TTC549 (cell line): ENCODE results near the gene TJP3.

Source experiments
- FAIRE-seq: peaks from 2 replicates; lab custom pipeline; 2012; peaks lifted over from hg19 to GRCh38; lab: Jason Lieb, UNC

TJP3 gene

GRCh38 chr19:3719868-3720267 lies 11.7 kb downstream of the TJP3 start:
- FAIRE-seq: no peak

GRCh38 chr19:3720349-3720917 lies 12.2 kb downstream of the TJP3 start:
- FAIRE-seq: no peak

GRCh38 chr19:3721131-3721886 lies 13.1 kb downstream of the TJP3 start:
- FAIRE-seq: no peak

GRCh38 chr19:3721887-3722442 lies 13.8 kb downstream of the TJP3 start:
- no peak for FAIRE-seq

- no peak for FAIRE-seq
Measured at GRCh38 chr19:3722443-3723109, 14.4 kb downstream of the TJP3 start.

- no peak for FAIRE-seq
Measured at GRCh38 chr19:3723110-3723488, 14.9 kb downstream of the TJP3 start.

GRCh38 chr19:3723883-3724282 lies 15.7 kb downstream of the TJP3 start:
- FAIRE-seq: no peak

- no peak for FAIRE-seq
Measured at GRCh38 chr19:3725121-3725520, 16.9 kb downstream of the TJP3 start.

GRCh38 chr19:3725640-3726310 lies 17.6 kb downstream of the TJP3 start:
- no peak for FAIRE-seq

GRCh38 chr19:3730457-3730958 lies 22.3 kb downstream of the TJP3 start:
- no peak for FAIRE-seq

GRCh38 chr19:3732108-3732507 lies 23.9 kb downstream of the TJP3 start:
- no peak for FAIRE-seq

GRCh38 chr19:3733549-3734309 lies 25.5 kb downstream of the TJP3 start:
- no peak for FAIRE-seq

GRCh38 chr19:3734310-3734600 lies 26.1 kb downstream of the TJP3 start:
- no peak for FAIRE-seq

GRCh38 chr19:3736106-3736724 lies 28.0 kb downstream of the TJP3 start:
- FAIRE-seq: no peak

GRCh38 chr19:3737487-3738205 lies 29.5 kb downstream of the TJP3 start:
- FAIRE-seq: no peak

- no peak for FAIRE-seq
Measured at GRCh38 chr19:3738477-3739220, 30.5 kb downstream of the TJP3 start.

- FAIRE-seq: no peak
Measured at GRCh38 chr19:3740431-3740830, 32.2 kb downstream of the TJP3 start.

GRCh38 chr19:3743486-3743885 lies 35.3 kb downstream of the TJP3 start:
- FAIRE-seq: peak; percentile 48

- no peak for FAIRE-seq
Measured at GRCh38 chr19:3745363-3746045, 37.3 kb downstream of the TJP3 start.
